Activated gamma-delta T cell (primary cell): ENCODE results near the gene SPAG7.

Experiments used
- DNase-seq: peaks from one replicate; lab custom pipeline; 2025; lab: John Stamatoyannopoulos, UW

The SPAG7 gene

GRCh38 chr17:4974115-4974670, 6.6 kb upstream of the SPAG7 start:
- DNase-seq: no peak

GRCh38 chr17:4973256-4974114, 5.9 kb upstream of the SPAG7 start:
- no peak for DNase-seq

- DNase-seq: no peak
Measured at GRCh38 chr17:4972752-4973151, 5.1 kb upstream of the SPAG7 start.

- DNase-seq: no peak
Measured at GRCh38 chr17:4972322-4972721, 4.7 kb upstream of the SPAG7 start.

GRCh38 chr17:4971826-4972225, 4.2 kb upstream of the SPAG7 start:
- DNase-seq: no peak

DNA sequence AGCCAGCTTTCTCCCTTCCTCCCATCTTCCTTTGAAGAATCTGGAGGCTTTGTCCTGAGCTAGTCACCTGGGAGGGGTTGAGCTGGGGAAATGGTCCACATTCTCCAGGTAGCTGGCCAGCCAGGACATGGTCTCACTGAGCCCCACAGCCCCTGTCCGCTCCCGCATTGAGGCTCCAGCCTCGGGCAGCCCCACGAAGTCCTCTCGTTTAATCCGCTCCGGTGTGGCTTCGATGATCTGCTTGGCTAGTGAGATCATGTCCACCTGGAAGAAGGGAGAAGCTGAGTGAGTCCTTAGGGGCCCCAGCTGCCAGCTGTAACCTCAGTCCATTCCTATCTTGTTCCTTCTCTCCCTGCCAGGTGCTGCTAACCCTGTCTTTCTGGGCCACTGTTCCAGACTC, 2.7 kb upstream of the SPAG7 start:
- DNase-seq: no peak

- DNase-seq: no peak
Measured at GRCh38 chr17:4969551-4970173, 2.0 kb upstream of the SPAG7 start.

DNA sequence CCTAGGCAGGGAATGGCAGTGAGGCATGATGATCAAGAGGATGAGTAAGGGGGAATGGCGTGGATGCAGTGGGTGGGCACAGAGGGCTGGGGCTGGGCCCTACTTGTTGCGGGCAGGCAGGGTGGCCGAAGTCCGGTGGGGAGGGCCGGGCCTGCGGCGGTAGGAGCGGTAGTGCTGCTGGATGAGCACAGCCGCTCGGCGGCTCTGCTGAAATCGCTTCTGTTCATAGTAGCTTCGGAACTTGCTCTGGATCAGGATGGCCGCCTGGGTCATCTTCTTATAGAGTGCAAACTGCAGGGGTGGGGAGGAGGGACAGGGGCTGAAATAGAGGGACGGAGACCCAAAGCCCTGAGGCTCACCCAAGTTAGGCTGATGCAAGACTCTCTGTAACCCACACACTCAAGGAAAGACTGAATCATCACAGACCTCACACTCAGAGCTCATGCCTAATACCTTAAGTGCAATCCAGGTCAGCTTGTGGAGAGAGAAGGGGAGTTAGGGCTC, 1.5 kb upstream of the SPAG7 start:
- DNase-seq: no peak

DNA sequence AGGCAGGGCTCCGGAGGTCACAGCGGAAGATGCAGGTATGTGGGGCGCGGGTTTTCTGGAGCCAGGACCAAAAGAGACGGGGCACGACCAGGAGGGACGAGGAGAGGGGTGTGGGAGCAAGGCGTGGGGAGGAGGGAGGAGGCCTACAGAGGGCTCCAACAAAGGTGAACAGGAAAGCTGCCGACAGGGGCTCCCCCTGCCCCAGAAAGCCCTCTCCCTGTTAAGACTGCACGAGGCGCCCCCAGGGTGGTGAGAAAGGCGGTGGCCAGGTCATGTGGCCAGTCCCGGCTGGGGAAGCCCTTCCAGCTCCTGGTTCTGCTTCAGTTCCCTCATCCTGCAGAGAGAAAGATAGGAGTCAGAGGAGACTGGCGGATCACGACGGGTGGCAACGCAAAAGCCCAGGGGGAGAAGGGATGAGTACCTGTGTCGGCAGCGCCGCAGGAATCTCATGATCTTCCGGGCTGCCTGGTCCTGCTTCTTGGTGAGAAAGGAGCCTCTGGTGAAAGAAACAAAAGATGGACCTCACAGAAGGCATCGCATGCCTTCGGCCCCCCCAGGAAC, 949 bp upstream of the SPAG7 start:
- DNase-seq: no peak

- DNase-seq: peak; percentile 82
Measured at GRCh38 chr17:4966844-4967538, 626 bp downstream of the SPAG7 start.

DNA sequence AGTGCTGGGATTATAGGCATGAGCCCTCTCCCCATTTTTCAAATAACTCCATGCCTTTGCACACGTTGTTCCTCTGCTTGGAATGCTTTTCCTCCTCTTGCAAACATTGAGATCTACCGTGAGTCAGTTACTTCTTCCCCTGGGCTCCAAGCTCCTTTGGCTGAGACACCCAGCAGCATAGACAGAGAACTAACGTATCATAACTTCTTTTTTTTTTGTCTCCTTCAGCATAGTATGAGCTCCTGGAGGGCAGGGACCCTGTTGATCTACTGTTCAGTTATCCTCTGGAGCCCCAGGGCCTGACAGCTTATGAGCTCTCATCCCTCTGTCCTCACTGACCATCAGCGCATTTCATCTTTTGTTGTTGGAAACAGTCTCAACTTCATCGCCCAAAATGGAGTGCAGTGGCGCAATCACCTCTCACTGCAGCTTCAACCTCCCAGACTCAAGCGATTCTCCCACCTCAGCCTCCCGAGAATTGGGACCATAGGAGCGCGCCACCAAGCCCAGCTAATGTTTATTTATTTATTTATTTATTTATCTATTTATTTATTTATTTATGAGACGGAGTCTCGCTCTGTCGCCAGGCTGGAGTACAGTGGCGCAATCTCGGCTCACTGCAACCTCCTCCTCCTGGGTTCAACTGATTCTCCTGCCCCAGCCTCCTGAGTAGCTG, 2.2 kb downstream of the SPAG7 start:
- no peak for DNase-seq

GRCh38 chr17:4960279-4960922, 7.2 kb downstream of the SPAG7 start:
- no peak for DNase-seq

DNA sequence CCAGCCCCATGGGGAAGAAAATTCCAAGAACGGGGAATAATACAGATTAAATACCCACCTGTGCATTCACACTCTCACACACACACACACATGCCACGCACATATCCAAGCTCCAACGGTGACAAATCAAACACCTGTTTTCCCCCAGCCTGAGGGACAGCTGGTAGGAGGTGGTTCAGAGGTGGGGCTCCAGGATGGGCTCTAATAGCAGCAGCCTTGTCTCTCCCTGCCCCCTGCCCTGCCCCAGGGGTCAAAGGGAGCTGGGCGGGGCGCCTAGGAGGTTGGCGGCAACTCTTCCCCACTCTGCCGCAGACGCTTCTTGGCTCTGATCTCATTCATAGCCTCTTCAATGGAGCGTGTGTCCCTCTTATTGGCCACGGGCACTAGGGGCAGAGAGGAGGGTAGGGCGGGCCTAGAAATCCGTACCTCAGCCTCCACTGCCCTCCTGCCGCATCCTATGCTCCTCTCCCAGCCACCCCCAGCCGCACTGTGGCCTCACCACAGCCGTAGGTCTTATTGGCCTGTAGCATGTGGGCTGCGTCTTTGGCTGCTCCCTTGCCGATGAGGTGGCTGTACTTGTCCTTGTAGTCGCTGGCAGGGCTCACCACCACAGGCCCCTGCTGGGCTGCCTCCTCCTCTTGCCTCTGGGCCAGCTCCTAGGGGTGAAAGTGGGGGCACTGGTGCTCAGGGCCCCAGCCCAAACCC, 8.2 kb downstream of the SPAG7 start:
- no peak for DNase-seq

- no peak for DNase-seq
Measured at GRCh38 chr17:4958102-4958501, 9.5 kb downstream of the SPAG7 start.

GRCh38 chr17:4956493-4957061, 11.0 kb downstream of the SPAG7 start:
- no peak for DNase-seq

- no peak for DNase-seq
Measured at GRCh38 chr17:4955091-4955490, 12.5 kb downstream of the SPAG7 start.

DNA sequence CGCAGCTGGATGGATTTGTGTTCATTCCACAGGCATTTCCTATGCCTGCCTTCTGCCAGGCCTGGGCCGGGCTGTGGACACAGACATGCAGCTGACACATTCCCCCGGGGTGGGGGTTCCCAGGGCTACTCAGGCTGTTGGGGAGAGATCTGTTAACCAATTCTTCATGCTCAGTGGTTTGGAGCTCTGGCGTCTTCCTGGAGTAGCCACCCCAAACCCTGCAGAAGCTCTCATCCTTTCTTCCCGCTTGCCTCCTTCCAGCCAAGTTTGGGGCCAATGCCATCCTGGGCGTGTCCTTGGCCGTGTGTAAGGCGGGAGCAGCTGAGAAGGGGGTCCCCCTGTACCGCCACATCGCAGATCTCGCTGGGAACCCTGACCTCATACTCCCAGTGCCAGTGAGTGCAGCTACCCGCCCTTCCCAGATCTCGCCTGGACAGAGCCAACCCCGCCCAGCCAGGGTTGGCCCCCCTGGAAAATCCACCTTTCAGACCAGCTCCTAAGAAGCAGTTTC, 14.1 kb downstream of the SPAG7 start:
- DNase-seq: no peak

GRCh38 chr17:4951486-4951885, 16.1 kb downstream of the SPAG7 start:
- no peak for DNase-seq

DNA sequence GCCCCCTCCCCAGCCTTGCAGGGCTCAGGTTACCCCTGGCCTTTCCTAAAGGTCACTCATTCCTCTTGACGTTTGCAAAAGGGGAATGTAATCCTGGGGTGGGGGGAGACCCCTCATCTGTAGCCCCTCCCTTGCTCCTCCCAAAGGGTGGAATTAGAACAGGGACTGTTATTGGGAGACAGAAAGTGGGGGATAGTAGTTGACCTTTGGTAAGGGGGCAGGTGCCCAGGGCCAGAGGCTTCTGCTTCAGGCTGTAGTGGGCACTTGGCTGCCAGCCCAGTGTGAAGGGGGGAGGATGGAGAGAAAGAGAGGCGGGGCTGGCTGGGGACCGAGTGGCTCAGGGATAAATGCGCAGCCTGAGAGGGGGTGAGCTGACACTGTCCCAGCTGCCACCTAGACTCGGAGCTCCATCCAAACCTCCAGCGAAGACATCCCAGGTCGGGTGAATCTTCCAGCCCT, 16.8 kb downstream of the SPAG7 start, which contains the start of gene ENO3:
TSS of gene ENO3 (plus strand) at position 374 of the 459 bp plus-strand sequence. CDS start 711 bp downstream, outside the sequence.
- DNase-seq: no peak
